Nephron (organoid): ENCODE results near the gene OTUD1.
A peak's percentile ranks its signal among the peaks of the same experiment; 100 is the strongest.

ENCODE experiments used
- H3K27ac Mint-ChIP-seq, 3 experiments: 2 replicates each; pipeline ENCODE4 v1.8.0; 2020; ENCODE audit warnings: mixed read lengths in 3 of 3, mild to moderate bottlenecking in 2 of 3, moderate library complexity in 1 of 3
- H3K27me3 Mint-ChIP-seq: 2 replicates; pipeline ENCODE4 v1.8.0; 2021; ENCODE audit warnings: low read depth, mild to moderate bottlenecking, moderate library complexity, mixed read lengths
- H3K36me3 Mint-ChIP-seq: 2 replicates; pipeline ENCODE4 v1.8.0; 2020; ENCODE audit warnings: low read depth, mixed read lengths
- H3K4me1 Mint-ChIP-seq: 2 replicates; pipeline ENCODE4 v1.8.0; 2020; ENCODE audit warnings: mixed read lengths
- H3K4me3 Mint-ChIP-seq, 3 experiments: 2 replicates each; pipeline ENCODE4 v1.8.0; 2020; ENCODE audit warnings: mild to moderate bottlenecking in 3 of 3, mixed read lengths in 3 of 3, moderate library complexity in 2 of 3
- H3K9me3 Mint-ChIP-seq: 2 replicates; pipeline ENCODE4 v1.8.0; 2020; ENCODE audit warnings: mixed read lengths
- CTCF ChIP-seq, 3 experiments: fragments of 200-600 bp; sonication (generic); IDR thresholded peaks; one replicate each; pipeline ENCODE4 v1.5.0; 2021; ENCODE audit warnings: antibody characterized with exemption in 3 of 3; ENCODE audit not compliant: unreplicated experiment in 3 of 3

Gene OTUD1

GRCh38 chr10:23432639-23433038 is 6.2 kb upstream of the OTUD1 start:
- no peak for TF ChIP-seq CTCF (IDR thresholded peaks at IDR 0.05; ENCODE audit: unreplicated experiment in 3 of 3)
- Mint-ChIP-seq H3K4me1 (no peaks in the 10 kb centered on the region), H3K4me3 (no peak overlapping the region), H3K27ac (no peak overlapping the region), H3K27me3 (no peaks in the 10 kb centered on the region), H3K9me3 (no peaks in the 10 kb centered on the region), H3K36me3 (no peaks in the 10 kb centered on the region)

GRCh38 chr10:23433701-23434100 is 5.2 kb upstream of the OTUD1 start:
- Mint-ChIP-seq H3K4me3 (no peak overlapping the region), H3K27ac (no peak overlapping the region), H3K4me1 (no peaks in the 10 kb centered on the region), H3K27me3 (no peaks in the 10 kb centered on the region), H3K36me3 (no peaks in the 10 kb centered on the region), H3K9me3 (no peaks in the 10 kb centered on the region)
- no peak for TF ChIP-seq CTCF (IDR thresholded peaks at IDR 0.05; ENCODE audit: unreplicated experiment in 3 of 3)

GRCh38 chr10:23435378-23435777 is 3.5 kb upstream of the OTUD1 start:
- peaks cover 2% of the 10 kb centered on the region for H3K4me1 Mint-ChIP-seq
- no peaks in the 10 kb centered on the region for H3K9me3 Mint-ChIP-seq
- no peak overlapping the region for H3K27ac Mint-ChIP-seq
- no peak overlapping the region for H3K4me3 Mint-ChIP-seq
- no peaks in the 10 kb centered on the region for H3K27me3 Mint-ChIP-seq
- H3K36me3 Mint-ChIP-seq: peaks cover 1% of the 10 kb centered on the region
- no peak for TF ChIP-seq CTCF (IDR thresholded peaks at IDR 0.05; ENCODE audit: unreplicated experiment in 3 of 3)

- peaks cover 9% of the 10 kb centered on the region for H3K36me3 Mint-ChIP-seq
- H3K27me3 Mint-ChIP-seq: no peaks in the 10 kb centered on the region
- H3K27ac Mint-ChIP-seq: peak overlapping the region in 1 of 3 experiments; percentile 85
- H3K4me1 Mint-ChIP-seq: peaks cover 18% of the 10 kb centered on the region
- H3K4me3 Mint-ChIP-seq: peak overlapping the region in 2 of 3 experiments; percentile 3 to 88
- no peaks in the 10 kb centered on the region for H3K9me3 Mint-ChIP-seq
- no peak for TF ChIP-seq CTCF (IDR thresholded peaks at IDR 0.05; ENCODE audit: unreplicated experiment in 3 of 3)
Measured at GRCh38 chr10:23436983-23437382, 1.9 kb upstream of the OTUD1 start.

GRCh38 chr10:23437963-23438546 is 820 bp upstream of the OTUD1 start:
- no peak for TF ChIP-seq CTCF (IDR thresholded peaks at IDR 0.05; ENCODE audit: unreplicated experiment in 3 of 3)
- Mint-ChIP-seq H3K36me3 (peaks cover 9% of the 10 kb centered on the region), H3K4me1 (peaks cover 28% of the 10 kb centered on the region), H3K9me3 (no peaks in the 10 kb centered on the region), H3K27ac (peak overlapping the region; percentile 77 to 91 (median 85)), H3K4me3 (peak overlapping the region; percentile 87 to 88 (median 88)), H3K27me3 (no peaks in the 10 kb centered on the region)

GRCh38 chr10:23439452-23439960 is 631 bp downstream of the OTUD1 start:
- Mint-ChIP-seq H3K4me3 (peak overlapping the region in 2 of 3 experiments; percentile 27 to 40), H3K27ac (no peak overlapping the region), H3K9me3 (no peaks in the 10 kb centered on the region), H3K4me1 (peaks cover 28% of the 10 kb centered on the region), H3K36me3 (peaks cover 9% of the 10 kb centered on the region), H3K27me3 (no peaks in the 10 kb centered on the region)
- no peak for TF ChIP-seq CTCF (IDR thresholded peaks at IDR 0.05; ENCODE audit: unreplicated experiment in 3 of 3)
